ENCODE measurements around the gene PDAP1.

- TF ChIP-seq CBFB (IDR thresholded peaks at IDR 0.05; ENCODE audit: low read depth) (peak; percentile 65; the same call in 1 of the 2 replicates), ZBTB40 (IDR thresholded peaks at IDR 0.05; ENCODE audit: borderline replicate concordance) (no peak)
Observed at GRCh38 chr7:99380823-99381663, 27.4 kb downstream of the PDAP1 start.
